HepG2 (cell line): ENCODE measurements around the gene EIF1AD. TPM values are rescaled to one million over a fixed set of nuclear protein-coding genes. Genes with fewer than 3 reads are reported as not detected.

Source experiments
- ATF1 ChIP-seq: IDR thresholded peaks from 2 replicates; pipeline ENCODE4 v1.6.1; 2016; ENCODE audit warnings: mild to moderate bottlenecking, control low read depth
- CENPX ChIP-seq: sonication (generic); formaldehyde crosslinking; IDR thresholded peaks from 2 replicates; pipeline ENCODE4 v1.9.0; 2021; ENCODE audit warnings: mild to moderate bottlenecking, missing genetic modification reagents, moderate library complexity
- CREM ChIP-seq, 2 experiments: sonication (generic) in 1 of 2; formaldehyde crosslinking in 1 of 2; IDR thresholded peaks; 2 replicates each; pipeline versions ENCODE4 v1.4.0 to v1.6.1; 2016 to 2020; ENCODE audit warnings: antibody characterized with exemption in 1 of 2, mild to moderate bottlenecking in 1 of 2, missing genetic modification reagents in 1 of 2
- MLX ChIP-seq: IDR thresholded peaks from 2 replicates; pipeline ENCODE4 v1.6.1; 2016
- MTF2 ChIP-seq: sonication (generic); formaldehyde crosslinking; IDR thresholded peaks from 2 replicates; pipeline ENCODE4 v1.5.0; 2020; ENCODE audit warnings: missing genetic modification reagents, borderline replicate concordance
- NFYC ChIP-seq: IDR thresholded peaks from 2 replicates; pipeline ENCODE4 v1.6.1; 2016; ENCODE audit warnings: missing genetic modification reagents, missing compliant biosample characterization
- RXRB ChIP-seq: IDR thresholded peaks from 2 replicates; pipeline ENCODE4 v1.6.1; 2016; ENCODE audit warnings: borderline replicate concordance, missing genetic modification reagents, missing compliant biosample characterization
- SMARCE1 ChIP-seq: fragments of 450-650 bp; IDR thresholded peaks from 2 replicates; pipeline ENCODE4 v1.6.1; 2017; ENCODE audit warnings: borderline replicate concordance
- SNAPC2 ChIP-seq: sonication (generic); formaldehyde crosslinking; IDR thresholded peaks from 2 replicates; pipeline ENCODE4 v1.8.1; 2022; ENCODE audit warnings: mild to moderate bottlenecking, missing genetic modification reagents
- SRSF1 ChIP-seq: fragments of 200-400 bp; formaldehyde crosslinking; optimal IDR thresholded peaks from 2 replicates; pipeline ENCODE3; 2017; ENCODE audit warnings: mild to moderate bottlenecking, low read depth, low read length, moderate library complexity
- STAT5B ChIP-seq: sonication (generic); formaldehyde crosslinking; IDR thresholded peaks from 2 replicates; pipeline ENCODE4 v1.4.0; 2020; ENCODE audit warnings: missing genetic modification reagents
- TOPORS ChIP-seq: sonication (generic); formaldehyde crosslinking; IDR thresholded peaks from 2 replicates; pipeline ENCODE4 v1.8.0; 2023; ENCODE audit warnings: mild to moderate bottlenecking, missing genetic modification reagents
- ZNF407 ChIP-seq: sonication (generic); formaldehyde crosslinking; IDR thresholded peaks from one replicate; pipeline ENCODE4 v1.5.1; 2020; ENCODE audit warnings: mild to moderate bottlenecking, missing genetic modification reagents; ENCODE audit errors: not compliant biosample characterization
- ZNF660 ChIP-seq: sonication (generic); formaldehyde crosslinking; IDR thresholded peaks from 2 replicates; pipeline ENCODE4 v1.5.1; 2020; ENCODE audit warnings: mild to moderate bottlenecking, low read depth, missing genetic modification reagents, borderline replicate concordance
- polyA plus RNA-seq, 8 experiments: library from polyadenylated mRNA; depleted of rRNA in 3 of 8; stranded (reverse) in 7 of 8; unstranded in 1 of 8; fragments of >200 nt; fragmentation: Illumina TruSeq in 4 of 8; extraction: Trizol in 4 of 8; gene quantifications; 2 replicates each; pipeline versions ENCODE4 v1.2.1 to v1.2.3, GENCODE V29; 2011 to 2016; ENCODE audit warnings: low read depth in 4 of 8, missing spikeins in 1 of 8, mixed read lengths in 1 of 8; ENCODE audit not compliant: insufficient read depth in 1 of 8
- total RNA-seq, 5 experiments: library from RNA; depleted of rRNA; stranded (reverse); fragments of >200 nt; fragmentation: Illumina TruSeq; extraction: Trizol; gene quantifications; 2 replicates each; pipeline ENCODE4 v1.2.3, GENCODE V29; 2016; ENCODE audit warnings: low read depth in 1 of 5
- TF ChIP-seq, protein P1 (sequence below): sonication (generic); formaldehyde crosslinking; IDR thresholded peaks from 2 replicates; pipeline ENCODE4 v1.5.0; 2020; ENCODE audit warnings: mild to moderate bottlenecking, missing genetic modification reagents
- TF ChIP-seq, protein P2 (sequence below): sonication (generic); formaldehyde crosslinking; IDR thresholded peaks from 2 replicates; pipeline ENCODE4 v1.4.0; 2020; ENCODE audit warnings: mild to moderate bottlenecking, missing genetic modification reagents

Gene EIF1AD
- total and polyA plus RNA-seq, 2 of the 13 experiments (the other 11 are each of a cell fraction or from before 2014, with no cell fraction given), result 18.2 to 30.8 TPM

DNA sequence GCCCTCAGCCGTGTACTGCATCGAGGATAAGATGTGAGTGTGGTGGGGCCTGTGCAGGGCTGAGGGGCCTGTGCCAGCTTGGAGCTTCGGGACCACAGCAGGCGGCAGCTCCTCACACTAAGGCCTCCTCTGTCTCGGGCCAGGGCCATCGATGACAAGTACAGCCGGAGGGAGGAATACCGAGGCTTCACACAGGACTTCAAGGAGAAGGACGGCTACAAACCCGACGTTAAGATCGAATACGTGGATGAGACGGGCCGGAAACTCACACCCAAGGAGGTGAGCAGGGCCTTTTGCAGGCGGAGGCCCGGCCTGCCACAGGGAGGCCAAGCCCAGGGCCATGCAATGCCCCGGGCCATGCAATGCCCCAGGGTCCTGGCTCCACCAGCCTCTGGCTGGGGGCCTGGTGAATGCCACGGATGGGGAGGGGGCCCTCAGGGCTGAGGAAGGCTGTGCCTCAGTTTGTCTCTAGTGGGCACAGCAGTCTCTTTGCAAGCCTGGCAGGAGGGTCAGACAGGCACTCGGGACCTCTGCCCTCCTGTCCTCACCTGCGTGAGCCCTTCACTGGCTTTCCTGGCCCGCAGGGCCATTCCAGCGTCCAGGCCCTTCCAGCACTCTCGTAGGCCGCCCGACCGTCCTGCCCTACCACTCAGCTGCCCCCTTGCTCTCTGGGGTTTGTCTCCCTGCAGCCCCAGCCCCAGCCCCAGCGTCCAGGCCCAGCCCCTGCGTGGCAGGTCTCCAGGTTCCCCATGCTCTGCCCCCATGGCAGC lies 24.2 kb downstream of the EIF1AD start (continued):
- TF ChIP-seq, protein P1, sequence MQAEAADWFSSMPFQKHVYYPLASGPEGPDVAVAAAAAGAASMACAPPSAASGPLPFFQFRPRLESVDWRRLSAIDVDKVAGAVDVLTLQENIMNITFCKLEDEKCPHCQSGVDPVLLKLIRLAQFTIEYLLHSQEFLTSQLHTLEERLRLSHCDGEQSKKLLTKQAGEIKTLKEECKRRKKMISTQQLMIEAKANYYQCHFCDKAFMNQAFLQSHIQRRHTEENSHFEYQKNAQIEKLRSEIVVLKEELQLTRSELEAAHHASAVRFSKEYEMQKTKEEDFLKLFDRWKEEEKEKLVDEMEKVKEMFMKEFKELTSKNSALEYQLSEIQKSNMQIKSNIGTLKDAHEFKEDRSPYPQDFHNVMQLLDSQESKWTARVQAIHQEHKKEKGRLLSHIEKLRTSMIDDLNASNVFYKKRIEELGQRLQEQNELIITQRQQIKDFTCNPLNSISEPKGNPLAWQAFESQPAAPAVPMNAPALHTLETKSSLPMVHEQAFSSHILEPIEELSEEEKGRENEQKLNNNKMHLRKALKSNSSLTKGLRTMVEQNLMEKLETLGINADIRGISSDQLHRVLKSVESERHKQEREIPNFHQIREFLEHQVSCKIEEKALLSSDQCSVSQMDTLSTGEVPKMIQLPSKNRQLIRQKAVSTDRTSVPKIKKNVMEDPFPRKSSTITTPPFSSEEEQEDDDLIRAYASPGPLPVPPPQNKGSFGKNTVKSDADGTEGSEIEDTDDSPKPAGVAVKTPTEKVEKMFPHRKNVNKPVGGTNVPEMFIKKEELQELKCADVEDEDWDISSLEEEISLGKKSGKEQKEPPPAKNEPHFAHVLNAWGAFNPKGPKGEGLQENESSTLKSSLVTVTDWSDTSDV (CRISPR knock-in tag), result no peak
- TF ChIP-seq CENPX (CRISPR knock-in tag) (no peak), ATF1 (CRISPR knock-in tag) (no peak), SRSF1 (no peak), SMARCE1 (no peak), TOPORS (CRISPR knock-in tag) (no peak), MTF2 (CRISPR knock-in tag) (no peak), NFYC (CRISPR knock-in tag) (no peak), RXRB (CRISPR knock-in tag) (no peak), ZNF660 (CRISPR knock-in tag) (no peak), ZNF407 (CRISPR knock-in tag) (no peak), STAT5B (CRISPR knock-in tag) (no peak), CREM (IDR thresholded peaks at IDR 0.05) (no peak), CREM (CRISPR knock-in tag; IDR thresholded peaks at IDR 0.05) (no peak), MLX (no peak), SNAPC2 (CRISPR knock-in tag) (no peak)
- TF ChIP-seq, protein P2, sequence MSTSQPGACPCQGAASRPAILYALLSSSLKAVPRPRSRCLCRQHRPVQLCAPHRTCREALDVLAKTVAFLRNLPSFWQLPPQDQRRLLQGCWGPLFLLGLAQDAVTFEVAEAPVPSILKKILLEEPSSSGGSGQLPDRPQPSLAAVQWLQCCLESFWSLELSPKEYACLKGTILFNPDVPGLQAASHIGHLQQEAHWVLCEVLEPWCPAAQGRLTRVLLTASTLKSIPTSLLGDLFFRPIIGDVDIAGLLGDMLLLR (CRISPR knock-in tag), result no peak
